ENCODE measurements around the gene CARMIL3.
A peak's percentile ranks its signal among the peaks of the same experiment; 100 is the strongest.

CARMIL3 gene

GRCh38 chr14:24064091-24064795, 12.4 kb downstream of the CARMIL3 start:
- H3K4me1 ChIP-seq (ENCODE audit: control insufficient read depth in 2 of 2, insufficient read depth in 1 of 2, low read depth in 1 of 2, low read length in 2 of 2): no peaks in the 10 kb centered on the region
- H3K23ac ChIP-seq (ENCODE audit: low read depth, low read length, poor library complexity): no peak overlapping the region
- H3K4me2 ChIP-seq (ENCODE audit: insufficient read depth, low read length, poor library complexity, severe bottlenecking): no peak overlapping the region
- H3K4ac ChIP-seq (ENCODE audit: low read length): no peak overlapping the region
- H3K4me3 ChIP-seq (ENCODE audit: low read length in 2 of 2): no peak overlapping the region
- H2AFZ ChIP-seq (ENCODE audit: low read length): no peak overlapping the region
- no peak overlapping the region for H3K27ac ChIP-seq (replicated peaks; ENCODE audit: low read length)
- H2BK5ac ChIP-seq (ENCODE audit: low read length): no peak overlapping the region
- no peak overlapping the region for H3K14ac ChIP-seq (ENCODE audit: low read length)
- DNase-seq (ENCODE audit: low spot score): no peak
- H3K18ac ChIP-seq (ENCODE audit: low read length): no peak overlapping the region
- H3K27me3 ChIP-seq (ENCODE audit: control insufficient read depth in 3 of 3, insufficient read depth in 3 of 3, low read depth in 1 of 3, low read length in 3 of 3): no peaks in the 10 kb centered on the region
- no peak overlapping the region for H3K9ac ChIP-seq (ENCODE audit: low read depth, low read length, poor library complexity)
- H3K36me3 ChIP-seq (replicated peaks in 1 of 2; ENCODE audit: control insufficient read depth in 2 of 2, insufficient read depth in 2 of 2, low read length in 2 of 2): no peaks in the 10 kb centered on the region
- no peak overlapping the region for H2AK5ac ChIP-seq (ENCODE audit: low read depth, low read length)
- H4K8ac ChIP-seq (ENCODE audit: low read depth, low read length): no peak overlapping the region
- H2BK15ac ChIP-seq (ENCODE audit: low read length): no peak overlapping the region
- no peak overlapping the region for H2BK120ac ChIP-seq (ENCODE audit: low read depth, low read length)
- no peaks in the 10 kb centered on the region for H3K79me1 ChIP-seq (ENCODE audit: low read depth, low read length)
- no peak overlapping the region for H4K91ac ChIP-seq (ENCODE audit: low read depth, low read length, poor library complexity)
- no peak overlapping the region for H2BK12ac ChIP-seq (ENCODE audit: low read length)
- no CpG with 5 or more reads among the region's 7 CpGs for WGBS, 2 donors (ENCODE audit: extremely low coverage in 2 of 2, insufficient read length in 2 of 2, insufficient replicate concordance in 1 of 2)
- no peaks in the 10 kb centered on the region for H3K9me3 ChIP-seq (replicated peaks in 1 of 2; ENCODE audit: control insufficient read depth in 2 of 2, insufficient read depth in 1 of 2, low read depth in 1 of 2, low read length in 2 of 2)

- Histone ChIP-seq H3K9ac (ENCODE audit: low read depth, low read length, poor library complexity) (no peak overlapping the region), H4K8ac (ENCODE audit: low read depth, low read length) (no peak overlapping the region)
Observed at GRCh38 chr14:24064856-24065255, 13.0 kb downstream of the CARMIL3 start.

GRCh38 chr14:24065408-24065807, 13.6 kb downstream of the CARMIL3 start:
- no peak overlapping the region for H2BK12ac ChIP-seq (ENCODE audit: low read length)
- no peak overlapping the region for H2AK5ac ChIP-seq (ENCODE audit: low read depth, low read length)
- H4K8ac ChIP-seq (ENCODE audit: low read depth, low read length): no peak overlapping the region
- no peak overlapping the region for H3K18ac ChIP-seq (ENCODE audit: low read length)
- no peaks in the 10 kb centered on the region for H3K4me1 ChIP-seq (ENCODE audit: control insufficient read depth in 2 of 2, insufficient read depth in 1 of 2, low read depth in 1 of 2, low read length in 2 of 2)
- no peak overlapping the region for H3K4me3 ChIP-seq (ENCODE audit: low read length in 2 of 2)
- H3K79me1 ChIP-seq (ENCODE audit: low read depth, low read length): no peaks in the 10 kb centered on the region
- no peaks in the 10 kb centered on the region for H3K36me3 ChIP-seq (replicated peaks in 1 of 2; ENCODE audit: control insufficient read depth in 2 of 2, insufficient read depth in 2 of 2, low read length in 2 of 2)
- H3K9me3 ChIP-seq (replicated peaks in 1 of 2; ENCODE audit: control insufficient read depth in 2 of 2, insufficient read depth in 1 of 2, low read depth in 1 of 2, low read length in 2 of 2): no peaks in the 10 kb centered on the region
- H2AFZ ChIP-seq (ENCODE audit: low read length): no peak overlapping the region
- H4K91ac ChIP-seq (ENCODE audit: low read depth, low read length, poor library complexity): no peak overlapping the region
- no peak overlapping the region for H3K14ac ChIP-seq (ENCODE audit: low read length)
- no peak overlapping the region for H2BK5ac ChIP-seq (ENCODE audit: low read length)
- no peak overlapping the region for H3K23ac ChIP-seq (ENCODE audit: low read depth, low read length, poor library complexity)
- H3K4me2 ChIP-seq (ENCODE audit: insufficient read depth, low read length, poor library complexity, severe bottlenecking): no peak overlapping the region
- no peak overlapping the region for H3K27ac ChIP-seq (replicated peaks; ENCODE audit: low read length)
- H2BK120ac ChIP-seq (ENCODE audit: low read depth, low read length): no peak overlapping the region
- H3K27me3 ChIP-seq (ENCODE audit: control insufficient read depth in 3 of 3, insufficient read depth in 3 of 3, low read depth in 1 of 3, low read length in 3 of 3): peaks cover 0 to 9% (median 0%) of the 10 kb centered on the region in 3 experiments
- no peak for DNase-seq (ENCODE audit: low spot score)
- H3K4ac ChIP-seq (ENCODE audit: low read length): no peak overlapping the region
- H3K9ac ChIP-seq (ENCODE audit: low read depth, low read length, poor library complexity): no peak overlapping the region
- WGBS, 2 donors (ENCODE audit: extremely low coverage in 2 of 2, insufficient read length in 2 of 2, insufficient replicate concordance in 1 of 2): no CpG with 5 or more reads among the region's 8 CpGs
- H2BK15ac ChIP-seq (ENCODE audit: low read length): peak overlapping the region; percentile 10

More at GRCh38 chr14:24064856-24065255, 13.0 kb downstream of the CARMIL3 start:
- H3K79me1 ChIP-seq (ENCODE audit: low read depth, low read length): no peaks in the 10 kb centered on the region
- H3K9me3 ChIP-seq (replicated peaks in 1 of 2; ENCODE audit: control insufficient read depth in 2 of 2, insufficient read depth in 1 of 2, low read depth in 1 of 2, low read length in 2 of 2): no peaks in the 10 kb centered on the region
- no peak overlapping the region for H3K4ac ChIP-seq (ENCODE audit: low read length)
- H2BK12ac ChIP-seq (ENCODE audit: low read length): no peak overlapping the region
- H3K36me3 ChIP-seq (replicated peaks in 1 of 2; ENCODE audit: control insufficient read depth in 2 of 2, insufficient read depth in 2 of 2, low read length in 2 of 2): no peaks in the 10 kb centered on the region
- no peak overlapping the region for H2BK5ac ChIP-seq (ENCODE audit: low read length)
- H3K18ac ChIP-seq (ENCODE audit: low read length): no peak overlapping the region
- H3K27ac ChIP-seq (replicated peaks; ENCODE audit: low read length): no peak overlapping the region
- no peak overlapping the region for H4K91ac ChIP-seq (ENCODE audit: low read depth, low read length, poor library complexity)
- H3K27me3 ChIP-seq (ENCODE audit: control insufficient read depth in 3 of 3, insufficient read depth in 3 of 3, low read depth in 1 of 3, low read length in 3 of 3): peaks cover 0 to 5% (median 0%) of the 10 kb centered on the region in 3 experiments
- no peak overlapping the region for H3K4me3 ChIP-seq (ENCODE audit: low read length in 2 of 2)
- no peak overlapping the region for H3K14ac ChIP-seq (ENCODE audit: low read length)
- H2BK120ac ChIP-seq (ENCODE audit: low read depth, low read length): no peak overlapping the region
- no peak overlapping the region for H3K23ac ChIP-seq (ENCODE audit: low read depth, low read length, poor library complexity)
- H2BK15ac ChIP-seq (ENCODE audit: low read length): no peak overlapping the region
- H3K4me2 ChIP-seq (ENCODE audit: insufficient read depth, low read length, poor library complexity, severe bottlenecking): no peak overlapping the region
- no peak overlapping the region for H2AK5ac ChIP-seq (ENCODE audit: low read depth, low read length)
- WGBS, 2 donors (ENCODE audit: extremely low coverage in 2 of 2, insufficient read length in 2 of 2, insufficient replicate concordance in 1 of 2): no CpG with 5 or more reads among the region's 15 CpGs
- no peak overlapping the region for H2AFZ ChIP-seq (ENCODE audit: low read length)
- no peaks in the 10 kb centered on the region for H3K4me1 ChIP-seq (ENCODE audit: control insufficient read depth in 2 of 2, insufficient read depth in 1 of 2, low read depth in 1 of 2, low read length in 2 of 2)
- no peak for DNase-seq (ENCODE audit: low spot score)

GRCh38 chr14:24066496-24067132, 14.8 kb downstream of the CARMIL3 start:
- H3K9me3 ChIP-seq (replicated peaks in 1 of 2; ENCODE audit: control insufficient read depth in 2 of 2, insufficient read depth in 1 of 2, low read depth in 1 of 2, low read length in 2 of 2): no peaks in the 10 kb centered on the region
- no peak overlapping the region for H3K18ac ChIP-seq (ENCODE audit: low read length)
- H3K23ac ChIP-seq (ENCODE audit: low read depth, low read length, poor library complexity): no peak overlapping the region
- H3K4me2 ChIP-seq (ENCODE audit: insufficient read depth, low read length, poor library complexity, severe bottlenecking): no peak overlapping the region
- no peak overlapping the region for H2BK120ac ChIP-seq (ENCODE audit: low read depth, low read length)
- no peak overlapping the region for H2BK5ac ChIP-seq (ENCODE audit: low read length)
- no peak overlapping the region for H3K4ac ChIP-seq (ENCODE audit: low read length)
- no peak overlapping the region for H2AFZ ChIP-seq (ENCODE audit: low read length)
- no peak overlapping the region for H4K8ac ChIP-seq (ENCODE audit: low read depth, low read length)
- no peak overlapping the region for H3K27ac ChIP-seq (replicated peaks; ENCODE audit: low read length)
- no peak for DNase-seq (ENCODE audit: low spot score)
- no peak overlapping the region for H2BK12ac ChIP-seq (ENCODE audit: low read length)
- no CpG with 5 or more reads among the region's 8 CpGs for WGBS, 2 donors (ENCODE audit: extremely low coverage in 2 of 2, insufficient read length in 2 of 2, insufficient replicate concordance in 1 of 2)
- no peak overlapping the region for H3K9ac ChIP-seq (ENCODE audit: low read depth, low read length, poor library complexity)
- no peaks in the 10 kb centered on the region for H3K79me1 ChIP-seq (ENCODE audit: low read depth, low read length)
- H3K27me3 ChIP-seq (ENCODE audit: control insufficient read depth in 3 of 3, insufficient read depth in 3 of 3, low read depth in 1 of 3, low read length in 3 of 3): peaks cover 0 to 17% (median 0%) of the 10 kb centered on the region in 3 experiments
- no peak overlapping the region for H2BK15ac ChIP-seq (ENCODE audit: low read length)
- H2AK5ac ChIP-seq (ENCODE audit: low read depth, low read length): no peak overlapping the region
- H3K36me3 ChIP-seq (replicated peaks in 1 of 2; ENCODE audit: control insufficient read depth in 2 of 2, insufficient read depth in 2 of 2, low read length in 2 of 2): no peaks in the 10 kb centered on the region
- no peaks in the 10 kb centered on the region for H3K4me1 ChIP-seq (ENCODE audit: control insufficient read depth in 2 of 2, insufficient read depth in 1 of 2, low read depth in 1 of 2, low read length in 2 of 2)
- H3K14ac ChIP-seq (ENCODE audit: low read length): no peak overlapping the region
- H4K91ac ChIP-seq (ENCODE audit: low read depth, low read length, poor library complexity): no peak overlapping the region
- no peak overlapping the region for H3K4me3 ChIP-seq (ENCODE audit: low read length in 2 of 2)

Data from neuronal stem cell (in vitro differentiated cells).